Activated T-helper 1 cell treated with anti-CD3 and anti-CD28 coated beads, Interleukin-2, amount 50 U/mL, for 16 hours (primary cell): ENCODE results near the gene RGS7BP.

Source experiments
- DNase-seq, 2 donors: peaks; one replicate each; pipeline ENCODE4 v3.0.0-alpha.2; 2020; ENCODE audit warnings: low read depth in 1 of 2, low spot score in 1 of 2

RGS7BP gene

DNA sequence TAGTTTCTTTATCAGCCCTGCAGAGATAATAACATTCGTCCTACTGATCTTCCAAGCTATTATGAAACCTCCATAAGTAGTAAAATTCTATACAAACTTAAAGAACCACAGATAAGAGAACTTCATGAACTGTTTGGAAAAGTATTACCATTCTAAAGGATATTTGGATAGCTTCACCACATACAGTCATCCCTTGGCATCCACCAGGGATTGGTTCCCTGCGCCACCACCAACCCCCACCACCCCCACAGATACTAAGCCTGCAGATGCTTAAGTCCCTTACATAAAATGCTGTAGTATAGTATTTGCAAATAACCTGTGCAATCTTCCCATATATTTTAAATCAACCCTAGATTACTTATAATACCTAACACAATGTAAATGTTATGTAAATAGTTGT is 123.1 kb downstream of the RGS7BP start:
- no peak for DNase-seq

DNA sequence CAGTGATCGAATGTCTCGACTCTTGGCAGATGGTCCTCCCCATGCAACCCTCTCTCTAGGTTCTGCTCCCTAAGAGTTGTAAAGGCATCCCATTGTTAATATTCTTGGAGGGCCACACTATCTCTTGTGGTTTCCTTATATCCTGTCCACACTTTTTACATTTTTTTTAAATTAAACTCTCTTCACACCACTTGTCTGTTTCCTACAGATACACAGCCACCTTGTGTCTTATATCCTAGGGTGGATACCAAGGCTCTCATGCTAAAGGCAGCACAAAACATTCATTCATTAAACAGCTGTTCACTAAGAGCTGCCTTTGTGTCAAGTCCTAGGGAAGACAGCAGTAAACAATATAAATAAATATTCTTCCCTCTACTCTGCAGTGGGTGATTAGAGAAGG is 124.0 kb downstream of the RGS7BP start:
- no peak for DNase-seq

DNA sequence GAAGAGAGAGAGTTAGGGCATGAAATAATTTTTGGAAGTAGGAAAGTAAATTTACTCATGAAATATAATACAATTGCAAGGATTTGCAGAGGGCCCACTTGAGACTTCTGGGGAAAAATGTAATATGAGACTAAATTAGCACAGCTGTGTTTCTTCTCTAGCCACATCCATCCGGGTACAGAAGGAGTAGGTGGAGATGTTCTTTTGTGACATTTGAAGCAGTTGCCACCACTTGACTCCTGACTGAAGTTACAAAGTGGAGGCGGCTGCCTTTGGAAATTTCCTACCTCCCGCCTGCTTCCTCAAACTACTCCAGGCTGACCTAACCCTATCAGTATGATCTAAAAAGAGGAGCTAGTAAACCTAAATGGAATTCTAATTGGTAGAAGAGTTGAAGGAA is 126.4 kb downstream of the RGS7BP start:
- no peak for DNase-seq

DNA sequence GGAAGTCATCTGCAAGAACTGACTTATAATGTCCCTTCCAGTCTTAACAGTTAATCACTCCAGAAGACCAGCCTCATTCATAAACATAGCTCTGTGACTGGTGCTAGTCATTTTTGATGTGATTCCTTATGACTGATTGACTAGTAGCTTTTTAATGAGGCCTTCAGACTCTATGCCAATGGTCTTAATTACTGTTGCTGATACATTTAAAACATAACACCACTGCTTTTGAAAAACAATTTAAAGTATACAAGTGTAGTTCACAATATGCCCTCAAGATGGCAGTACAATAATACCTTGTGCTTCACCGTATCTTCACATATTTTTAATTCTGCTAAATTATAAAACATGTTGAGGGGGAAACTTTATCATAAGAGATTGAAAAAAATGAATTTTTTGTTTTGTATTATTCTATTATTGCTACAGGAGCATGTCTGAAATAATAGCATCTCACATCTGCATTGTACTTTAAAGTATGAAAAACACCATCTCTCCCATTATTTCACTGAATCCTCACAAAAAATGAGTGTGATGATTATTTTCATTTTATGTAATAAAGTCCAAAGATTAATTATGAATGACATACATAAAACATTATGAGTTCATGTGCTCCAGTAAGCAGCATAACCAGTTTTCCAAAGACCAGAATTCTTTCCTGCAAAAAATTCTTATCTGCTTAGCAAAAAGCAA is 129.3 kb downstream of the RGS7BP start:
- DNase-seq: no peak

DNA sequence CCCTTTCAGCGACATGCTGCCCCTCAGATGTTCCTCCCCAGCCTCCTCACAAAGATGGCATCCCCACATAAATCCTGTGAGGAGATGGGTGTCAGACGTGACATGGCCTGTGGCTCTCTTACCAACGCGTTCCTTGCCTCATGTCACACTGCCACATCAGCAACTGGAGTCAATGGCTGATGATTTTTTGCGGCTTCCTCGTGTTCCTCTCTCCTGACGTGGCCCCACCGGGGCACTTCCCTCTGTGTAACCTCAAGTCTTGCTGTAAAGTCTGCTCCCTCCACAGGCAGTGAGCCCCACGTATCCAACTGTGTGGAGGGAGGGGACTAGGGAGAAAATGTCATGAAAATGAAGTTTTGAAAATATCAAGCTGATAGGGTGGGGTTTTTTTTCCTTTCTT is 131.3 kb downstream of the RGS7BP start:
- DNase-seq: no peak

DNA sequence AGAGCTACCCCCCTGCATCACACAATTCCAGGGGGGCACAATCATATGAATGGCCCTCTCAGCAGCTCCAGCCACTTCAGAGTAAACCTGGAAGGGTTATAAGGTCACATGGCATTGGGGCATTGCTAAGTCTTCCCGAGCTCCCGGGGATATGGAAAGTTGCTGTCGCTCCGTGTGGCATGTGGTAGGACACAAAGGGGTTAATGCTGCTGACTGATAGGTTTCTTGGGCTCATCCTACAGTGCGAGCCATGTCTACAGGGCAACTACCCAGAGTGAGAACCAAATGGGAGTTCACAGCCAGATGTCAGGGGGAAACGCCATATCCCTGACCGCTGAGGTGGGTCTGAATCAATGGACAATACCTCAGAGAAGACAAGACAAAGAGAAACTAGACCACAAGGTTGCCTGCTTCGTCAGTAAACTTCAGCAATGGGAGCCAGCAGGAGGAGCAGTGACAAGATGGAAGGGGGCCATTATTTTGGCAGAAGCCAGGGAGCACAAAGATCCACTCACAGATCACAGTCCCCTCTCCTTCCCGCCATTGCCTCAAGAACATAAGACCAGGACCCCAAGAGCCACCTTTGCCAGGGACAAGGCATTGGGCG is 132.1 kb downstream of the RGS7BP start:
- DNase-seq: no peak

DNA sequence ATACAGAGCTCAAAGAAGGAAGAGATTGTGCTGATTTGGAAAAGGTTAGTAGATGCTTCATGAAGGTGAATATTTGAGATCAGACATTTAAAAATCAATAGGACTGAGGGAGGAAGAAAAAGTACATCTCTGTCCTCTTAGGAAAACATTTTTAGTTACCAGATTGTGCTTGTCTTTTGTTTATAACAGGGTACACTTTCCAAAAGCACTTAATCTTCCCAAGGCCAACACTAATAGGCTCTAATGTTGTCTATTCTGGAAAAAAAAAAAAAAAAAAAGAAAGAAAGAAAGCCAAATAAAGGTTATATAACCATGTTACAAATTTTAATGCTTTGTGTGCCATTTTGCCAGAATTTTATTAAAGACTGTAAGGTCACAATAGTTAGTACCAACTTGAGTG is 139.0 kb downstream of the RGS7BP start:
- DNase-seq: no peak

DNA sequence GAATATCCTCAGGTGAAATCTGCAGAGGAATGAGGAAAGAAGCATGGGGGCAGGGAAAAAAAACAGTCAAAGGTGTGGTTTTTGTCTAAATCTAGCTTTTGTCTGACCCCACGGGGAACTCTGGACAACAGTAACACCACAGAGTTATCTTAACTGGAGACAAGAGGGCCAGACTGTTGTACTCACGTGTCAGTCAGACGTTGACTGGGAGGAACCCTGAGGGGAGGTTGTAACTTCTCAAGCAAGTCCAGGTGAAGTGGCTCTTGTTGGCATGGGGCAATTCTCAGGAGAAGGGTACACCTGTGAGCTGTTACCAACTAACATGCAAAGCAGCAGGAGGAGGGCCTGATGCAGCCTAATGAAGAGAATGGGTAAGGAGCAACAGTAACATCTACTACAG is 140.4 kb downstream of the RGS7BP start:
- no peak for DNase-seq

DNA sequence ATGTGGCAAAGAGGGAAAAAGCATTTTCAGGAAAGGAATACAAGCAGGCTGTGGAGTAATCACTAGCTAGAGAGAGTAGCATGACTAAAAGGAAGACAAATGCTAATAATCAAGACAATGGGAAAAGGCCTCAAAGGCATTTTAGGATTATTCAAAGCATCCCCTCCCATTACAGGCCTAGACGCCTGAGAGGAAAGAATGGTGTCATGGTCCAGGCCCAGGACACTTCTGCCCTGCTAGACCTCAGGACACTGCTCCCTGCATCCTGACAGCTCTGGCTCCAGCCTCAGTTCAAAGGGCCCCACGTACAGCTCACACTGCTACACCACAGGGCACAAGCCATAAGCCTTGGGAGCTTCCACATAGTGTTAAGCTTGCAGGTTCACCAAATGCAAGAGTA is 143.7 kb downstream of the RGS7BP start:
- no peak for DNase-seq

DNA sequence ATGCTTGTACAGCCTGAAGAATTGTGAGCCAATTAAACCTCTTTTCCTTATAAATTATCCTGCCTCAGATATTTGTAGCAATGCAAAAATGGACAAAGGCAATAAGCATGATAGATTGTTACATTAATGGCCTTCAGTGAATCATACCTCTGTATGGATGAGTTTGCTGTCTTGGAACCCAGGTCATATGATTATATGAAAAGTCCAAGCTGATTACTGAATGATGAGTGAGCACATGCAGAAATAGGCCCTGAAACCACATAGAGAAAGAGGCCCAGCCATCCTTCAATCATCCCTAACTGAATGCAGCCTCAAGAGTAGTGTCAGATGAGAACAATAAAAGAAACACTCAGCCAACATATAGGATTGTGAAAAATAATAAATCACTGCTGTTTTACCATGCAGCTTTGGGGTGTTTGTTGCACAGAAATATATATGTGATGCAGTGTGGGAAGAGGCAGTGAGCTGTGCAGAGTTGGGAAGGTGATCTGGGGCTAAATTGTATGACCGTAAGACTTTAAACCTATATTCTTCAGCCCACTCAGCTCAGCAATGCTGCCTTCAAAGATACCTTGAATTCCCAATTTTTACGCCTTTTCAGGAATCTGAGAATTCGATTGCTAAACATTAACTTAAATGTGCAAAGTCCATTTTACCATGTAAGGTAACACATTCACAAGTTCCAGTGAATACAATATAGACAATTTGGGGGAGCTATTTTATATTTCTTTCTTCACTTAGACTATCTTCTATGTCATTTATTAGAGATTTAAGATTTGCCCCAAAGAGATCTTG is 148.1 kb downstream of the RGS7BP start:
- DNase-seq: no peak

DNA sequence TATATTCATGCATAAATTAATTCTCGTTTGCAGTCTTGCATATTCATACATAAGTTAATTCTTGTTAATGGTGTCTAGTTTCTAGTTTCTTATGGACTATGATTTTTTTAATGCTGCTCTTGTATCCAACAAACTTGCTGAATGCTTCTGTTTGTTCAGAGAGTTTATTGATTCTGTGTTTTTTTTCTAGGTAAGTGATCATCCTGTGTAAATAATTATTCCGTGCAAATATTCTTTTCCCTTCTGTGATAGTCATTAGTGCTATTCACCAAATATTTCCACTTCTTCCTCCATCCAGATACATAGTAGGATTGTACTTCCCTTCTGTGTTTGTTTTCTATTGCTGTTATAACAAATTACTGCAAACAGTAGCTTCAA is 148.7 kb downstream of the RGS7BP start:
- DNase-seq: no peak

DNA sequence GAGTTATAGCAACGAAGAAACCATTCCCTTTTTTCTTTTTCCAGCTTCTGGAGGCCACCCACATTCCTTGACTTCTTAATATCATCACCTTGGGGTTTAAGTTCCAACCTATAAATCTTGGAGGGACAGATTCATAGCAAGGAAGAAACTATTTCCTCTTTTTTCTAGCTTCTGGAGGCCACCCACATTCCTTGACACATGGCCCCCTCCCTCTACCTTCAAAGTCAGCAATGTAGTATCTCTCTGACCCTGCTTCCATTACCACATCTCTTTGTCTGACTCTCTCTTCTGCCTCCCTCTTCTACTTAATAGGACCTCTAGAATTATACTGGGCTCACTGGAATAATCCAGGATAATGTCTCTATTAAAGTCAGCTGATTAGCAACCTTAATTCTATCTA is 149.8 kb downstream of the RGS7BP start:
- no peak for DNase-seq

DNA sequence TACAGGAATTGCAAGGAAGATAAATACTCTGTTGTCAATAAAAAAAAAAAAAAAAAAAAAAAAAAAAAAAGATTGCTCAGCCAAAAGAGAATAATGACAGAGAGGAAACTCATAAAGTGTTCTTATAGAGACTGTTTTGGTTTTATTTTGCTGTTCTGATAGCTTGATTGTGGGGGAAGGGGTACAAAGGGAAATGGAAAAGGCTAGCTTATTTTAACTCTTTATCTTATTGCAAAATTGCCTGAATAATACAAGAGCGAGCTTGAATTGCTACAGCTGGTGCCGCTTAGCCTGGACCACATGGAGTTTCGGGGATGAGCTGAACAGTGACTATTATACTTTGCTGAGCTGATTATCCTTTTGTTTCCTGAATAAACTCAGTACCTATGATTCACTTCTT is 153.5 kb downstream of the RGS7BP start:
- no peak for DNase-seq
